HG03108 (cell line): ENCODE data around the gene NELL1.

Experiments
- ATAC-seq: cut with Tn5 transposase; IDR thresholded peaks from one replicate; pipeline ENCODE4 v1.9.1; 2021; ENCODE audit warnings: moderate library complexity; ENCODE audit not compliant: unreplicated experiment

NELL1 gene

GRCh38 chr11:21541187-21541751 is 871.9 kb downstream of the NELL1 start:
- ATAC-seq: no peak

- no peak for ATAC-seq
Observed at GRCh38 chr11:21543901-21544300, 874.5 kb downstream of the NELL1 start.

- ATAC-seq: no peak
Observed at GRCh38 chr11:21545699-21546098, 876.3 kb downstream of the NELL1 start.

DNA sequence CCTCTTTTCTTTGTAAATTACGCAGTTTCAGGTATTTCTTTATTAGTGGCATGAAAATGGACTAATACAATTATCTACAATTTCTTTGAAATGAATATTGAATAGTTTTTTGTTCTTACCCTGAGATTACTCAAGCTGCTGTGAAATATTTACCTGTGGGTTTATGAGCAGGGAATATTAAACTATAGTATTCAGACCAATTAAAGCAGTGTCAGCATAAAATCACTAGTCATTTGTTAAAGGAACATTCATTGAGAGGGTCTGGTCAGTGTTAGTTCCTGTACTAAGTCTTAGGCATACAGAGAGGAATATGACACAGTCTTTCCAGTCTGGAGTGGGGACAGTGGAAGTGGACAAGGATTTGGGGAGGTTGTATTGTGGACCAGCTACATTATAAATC is 877.3 kb downstream of the NELL1 start:
- no peak for ATAC-seq

DNA sequence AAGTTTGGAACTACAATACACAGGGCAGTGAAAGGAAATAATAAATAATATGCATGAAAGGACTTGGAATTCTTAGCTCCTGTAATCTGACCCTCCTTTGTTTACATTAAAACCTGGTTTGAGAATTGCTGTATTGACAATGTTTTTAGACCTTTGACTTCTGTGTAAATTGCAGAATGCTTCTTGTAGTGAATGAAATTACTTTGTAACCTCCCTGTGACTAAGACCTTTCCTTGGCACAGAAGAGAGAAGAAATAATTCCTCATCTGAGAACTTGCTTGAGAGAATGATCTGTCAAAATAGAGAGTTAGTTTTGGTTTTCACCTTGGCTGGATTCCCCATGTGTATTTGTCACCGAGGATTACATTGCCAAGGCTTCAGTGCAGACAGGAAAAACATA is 883.5 kb downstream of the NELL1 start:
- no peak for ATAC-seq

DNA sequence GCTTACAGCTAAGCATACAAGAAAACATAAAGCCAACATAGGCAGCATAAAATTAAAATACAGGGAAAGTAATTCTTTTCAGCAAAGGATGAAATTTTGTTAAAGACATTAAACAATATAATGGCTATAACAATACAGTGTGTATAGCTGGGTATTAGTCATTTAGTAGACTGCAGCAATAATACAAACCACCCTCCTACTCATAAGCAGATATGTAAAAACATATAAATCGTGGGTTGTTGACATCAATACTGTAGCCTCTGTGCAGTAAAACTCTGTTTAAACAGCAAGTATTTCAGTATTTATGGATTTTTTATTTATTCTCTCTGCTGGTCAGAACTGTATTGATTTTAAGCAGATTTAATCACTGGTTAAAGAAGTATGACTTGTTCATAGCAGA is 884.4 kb downstream of the NELL1 start:
- ATAC-seq: no peak

DNA sequence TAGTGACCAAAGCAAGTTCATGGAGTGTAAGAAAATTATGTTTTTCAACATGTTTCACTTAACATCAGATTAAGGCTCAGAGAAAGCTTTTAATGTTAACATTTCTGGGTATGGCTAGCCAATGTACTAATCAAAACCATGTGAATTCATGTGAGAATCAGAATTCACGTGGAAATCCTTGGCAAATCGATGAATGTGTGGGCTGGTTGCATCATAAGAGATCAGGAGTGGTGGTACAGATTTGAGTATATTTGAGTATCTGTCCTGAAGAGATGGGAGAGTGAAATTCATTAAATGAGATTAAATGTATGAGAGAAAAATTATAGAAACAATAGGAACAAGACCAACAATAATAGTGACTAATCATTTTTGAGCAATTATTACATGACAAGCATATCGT is 884.9 kb downstream of the NELL1 start:
- ATAC-seq: no peak

GRCh38 chr11:21556926-21557325 is 887.5 kb downstream of the NELL1 start:
- no peak for ATAC-seq

GRCh38 chr11:21560466-21560975 is 891.1 kb downstream of the NELL1 start:
- no peak for ATAC-seq

DNA sequence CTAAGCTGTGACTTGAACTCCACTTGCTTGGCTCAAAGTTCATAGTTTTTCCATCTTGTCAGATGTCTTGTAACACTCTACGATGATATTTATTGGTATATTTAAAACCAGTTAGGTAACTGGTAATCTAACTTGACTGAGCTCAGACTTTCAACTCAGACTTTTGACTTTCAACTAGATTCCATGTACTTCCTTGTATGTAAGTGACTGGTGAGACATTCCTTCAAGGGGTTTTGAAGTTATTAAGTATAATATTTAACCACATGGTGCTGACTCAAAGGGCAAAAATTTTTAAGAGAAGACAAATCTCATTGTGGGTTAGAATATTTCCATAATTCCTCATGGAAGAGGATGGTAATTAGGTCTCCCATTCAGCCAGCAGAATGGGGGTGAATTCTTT is 892.2 kb downstream of the NELL1 start:
- ATAC-seq: no peak

DNA sequence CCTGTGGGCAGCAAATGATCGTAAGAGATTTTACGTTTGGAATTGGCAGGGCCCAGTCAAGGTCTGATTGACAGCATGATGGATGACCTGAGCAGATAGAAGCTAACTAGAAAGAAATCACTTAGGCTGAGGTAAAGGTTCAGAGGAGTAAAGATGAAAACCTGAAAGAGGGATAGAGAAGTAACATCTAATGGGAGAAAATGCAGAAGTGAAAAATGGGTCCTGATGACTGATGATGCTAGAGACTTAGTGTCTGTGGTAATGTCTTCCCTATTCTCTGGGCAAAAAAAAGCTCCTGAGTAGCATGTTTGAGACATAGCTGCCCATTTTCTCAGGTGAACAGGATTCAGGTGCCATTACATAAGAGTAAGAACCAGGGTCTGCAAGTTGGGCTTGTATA is 894.7 kb downstream of the NELL1 start:
- ATAC-seq: no peak

- ATAC-seq: no peak
Observed at GRCh38 chr11:21564833-21565682, 895.7 kb downstream of the NELL1 start.

DNA sequence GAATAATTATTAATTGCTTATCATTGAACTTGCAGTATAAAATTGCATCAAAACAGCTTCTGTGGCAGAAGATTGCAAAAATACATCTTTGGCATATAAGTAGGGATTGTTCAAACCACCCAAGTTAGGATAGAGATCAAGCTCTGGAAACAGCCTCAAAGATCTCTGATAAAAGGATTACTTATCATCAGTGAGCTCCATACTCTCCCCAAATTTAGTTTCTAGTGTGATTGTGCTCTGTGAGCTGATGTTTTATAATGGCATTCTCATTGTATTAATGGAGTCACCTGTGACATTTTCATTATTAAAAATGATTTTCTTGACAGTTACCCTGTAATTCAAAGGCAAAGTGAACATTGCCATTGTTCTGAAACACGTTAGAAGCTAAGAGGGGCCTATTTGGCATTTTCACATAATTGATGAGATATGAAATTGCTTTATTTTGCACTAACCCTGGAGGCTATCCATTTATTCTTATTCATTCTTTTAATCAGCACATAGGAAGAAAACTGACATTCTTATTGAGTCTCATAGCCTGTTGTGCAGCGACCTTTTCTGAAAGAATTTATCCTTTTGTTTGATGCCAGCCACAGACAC is 897.2 kb downstream of the NELL1 start:
- no peak for ATAC-seq

GRCh38 chr11:21567645-21568290 is 898.4 kb downstream of the NELL1 start:
- ATAC-seq: no peak

DNA sequence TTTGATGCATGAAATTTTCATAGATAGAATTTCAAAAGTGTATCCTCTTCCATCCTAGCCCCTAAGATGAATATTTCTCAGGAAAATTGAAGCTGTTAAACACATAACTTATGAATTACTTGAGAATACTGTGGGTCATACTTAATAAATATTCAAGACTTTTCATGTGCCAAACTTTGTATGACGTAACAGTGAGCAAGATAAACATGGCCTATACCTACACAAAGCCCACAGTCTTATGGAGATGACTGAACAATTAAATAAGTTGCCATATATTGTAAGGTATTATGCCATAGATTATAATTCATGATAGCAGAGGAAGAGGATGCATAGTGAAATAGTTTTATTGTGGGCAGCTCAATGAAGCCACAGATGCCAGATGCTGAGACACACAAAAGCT is 902.8 kb downstream of the NELL1 start:
- ATAC-seq: no peak

GRCh38 chr11:21582791-21583190 is 913.4 kb downstream of the NELL1 start:
- no peak for ATAC-seq

DNA sequence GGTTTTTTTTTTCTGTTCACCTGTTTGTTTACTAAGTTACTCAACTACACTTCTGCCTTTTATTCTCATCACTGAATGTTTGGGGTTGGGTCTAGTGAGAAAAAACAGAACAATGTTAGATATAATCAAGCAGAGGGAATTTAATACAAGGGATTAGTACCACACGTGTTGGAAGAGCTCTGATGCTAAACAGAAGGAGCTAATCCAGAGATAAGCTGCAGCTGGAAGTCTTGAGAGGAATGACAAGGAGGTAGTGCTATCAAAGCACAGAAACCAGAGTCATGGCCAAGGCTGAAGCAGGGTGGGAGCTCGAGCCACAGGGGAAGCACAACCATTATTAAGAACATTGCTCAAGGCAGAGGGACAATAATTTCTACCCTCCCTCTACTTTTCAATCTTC is 919.4 kb downstream of the NELL1 start:
- no peak for ATAC-seq

DNA sequence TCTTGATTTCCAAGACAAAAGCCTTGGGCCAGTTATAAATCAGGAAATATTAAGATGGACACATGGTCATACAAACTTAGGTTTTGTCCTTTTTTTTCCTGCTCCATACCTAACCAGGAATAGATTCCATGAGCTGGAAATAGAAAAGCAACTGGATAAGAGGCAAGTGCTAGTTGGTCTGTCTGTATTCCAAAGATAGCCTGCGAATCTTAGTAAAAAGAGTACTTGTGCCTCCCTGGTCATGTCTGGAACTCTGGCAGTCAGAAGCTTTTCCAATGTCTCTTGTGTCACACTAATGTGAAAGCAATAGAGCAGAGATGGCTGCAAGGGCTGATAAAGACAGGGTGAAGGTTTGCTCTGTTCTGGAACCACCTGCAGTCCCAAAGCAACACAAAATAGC is 933.3 kb downstream of the NELL1 start:
- ATAC-seq: no peak

- no peak for ATAC-seq
Observed at GRCh38 chr11:21603886-21604285, 934.5 kb downstream of the NELL1 start.

GRCh38 chr11:21604564-21604963 is 935.2 kb downstream of the NELL1 start:
- ATAC-seq: no peak

DNA sequence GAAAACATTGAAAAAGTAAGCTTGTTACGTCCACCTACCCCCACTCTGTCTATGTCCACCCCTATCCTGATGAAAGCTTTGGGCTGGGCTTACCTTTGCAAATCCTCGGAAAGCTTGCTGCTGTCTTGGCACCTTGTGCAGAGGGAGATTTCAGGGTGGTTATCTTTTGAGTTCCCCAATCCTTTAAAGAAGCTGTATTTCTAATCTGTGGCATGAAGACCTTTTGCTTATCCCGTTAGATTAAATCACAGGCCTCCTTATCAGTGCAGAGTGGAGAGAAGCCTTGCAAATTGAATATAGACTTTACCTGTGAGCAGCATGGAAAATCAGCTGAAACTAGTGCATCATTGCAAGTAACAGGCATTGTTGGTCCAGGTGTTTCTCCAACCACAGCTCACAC is 942.9 kb downstream of the NELL1 start:
- no peak for ATAC-seq

- no peak for ATAC-seq
Observed at GRCh38 chr11:21614961-21615360, 945.6 kb downstream of the NELL1 start.
